GM12874 (cell line): ENCODE measurements around the gene GMPS.

ENCODE experiments used
- TF ChIP-seq, protein P1 (sequence below): IDR thresholded peaks from 2 replicates; pipeline ENCODE4 v1.5.1; 2011; ENCODE audit warnings: low read depth, mild to moderate bottlenecking, control low read depth, low read length, moderate library complexity; ENCODE audit not compliant: insufficient read depth

Gene GMPS

DNA sequence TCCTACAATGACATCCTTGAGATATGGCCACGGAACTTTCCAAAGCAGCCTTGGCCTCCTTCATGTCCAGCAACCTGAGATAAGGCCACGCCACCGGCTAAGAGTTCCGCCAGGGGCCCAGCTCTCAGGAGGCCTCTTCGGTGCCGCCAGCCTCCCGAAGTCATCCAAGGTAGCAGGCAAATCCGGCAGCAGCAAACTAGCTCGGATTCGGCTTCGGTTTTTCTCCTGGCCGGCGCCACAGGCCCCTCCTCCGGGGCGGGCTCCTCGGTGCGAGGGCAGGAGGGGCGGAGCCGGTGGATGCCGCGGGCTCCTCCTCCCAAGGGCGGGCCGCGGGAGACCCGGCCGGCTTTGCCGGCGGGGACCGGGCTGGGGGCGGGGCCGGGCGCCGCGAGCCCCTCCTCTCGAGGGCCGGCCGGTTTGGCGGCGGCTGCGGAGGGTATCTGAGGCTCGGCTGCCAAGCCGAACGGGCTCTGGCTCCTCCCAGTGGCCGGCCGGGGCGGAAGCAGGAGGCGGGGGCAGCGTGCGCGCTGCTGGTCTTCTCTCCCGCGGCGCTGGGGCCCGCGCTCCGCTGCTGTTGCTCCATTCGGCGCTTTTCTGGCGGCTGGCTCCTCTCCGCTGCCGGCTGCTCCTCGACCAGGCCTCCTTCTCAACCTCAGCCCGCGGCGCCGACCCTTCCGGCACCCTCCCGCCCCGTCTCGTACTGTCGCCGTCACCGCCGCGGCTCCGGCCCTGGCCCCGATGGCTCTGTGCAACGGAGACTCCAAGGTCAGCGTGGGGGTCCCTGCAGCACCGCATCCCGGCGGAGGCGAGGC is at the start of gene GMPS:
Gene GMPS, plus strand, starts transcription at position 518 of the 812 bp plus-strand sequence. Its CDS starts 221 bp downstream, at position 739.
- TF ChIP-seq, protein P1, sequence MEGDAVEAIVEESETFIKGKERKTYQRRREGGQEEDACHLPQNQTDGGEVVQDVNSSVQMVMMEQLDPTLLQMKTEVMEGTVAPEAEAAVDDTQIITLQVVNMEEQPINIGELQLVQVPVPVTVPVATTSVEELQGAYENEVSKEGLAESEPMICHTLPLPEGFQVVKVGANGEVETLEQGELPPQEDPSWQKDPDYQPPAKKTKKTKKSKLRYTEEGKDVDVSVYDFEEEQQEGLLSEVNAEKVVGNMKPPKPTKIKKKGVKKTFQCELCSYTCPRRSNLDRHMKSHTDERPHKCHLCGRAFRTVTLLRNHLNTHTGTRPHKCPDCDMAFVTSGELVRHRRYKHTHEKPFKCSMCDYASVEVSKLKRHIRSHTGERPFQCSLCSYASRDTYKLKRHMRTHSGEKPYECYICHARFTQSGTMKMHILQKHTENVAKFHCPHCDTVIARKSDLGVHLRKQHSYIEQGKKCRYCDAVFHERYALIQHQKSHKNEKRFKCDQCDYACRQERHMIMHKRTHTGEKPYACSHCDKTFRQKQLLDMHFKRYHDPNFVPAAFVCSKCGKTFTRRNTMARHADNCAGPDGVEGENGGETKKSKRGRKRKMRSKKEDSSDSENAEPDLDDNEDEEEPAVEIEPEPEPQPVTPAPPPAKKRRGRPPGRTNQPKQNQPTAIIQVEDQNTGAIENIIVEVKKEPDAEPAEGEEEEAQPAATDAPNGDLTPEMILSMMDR = peak; percentile 61; the same call in 1 of the 2 replicates

DNA sequence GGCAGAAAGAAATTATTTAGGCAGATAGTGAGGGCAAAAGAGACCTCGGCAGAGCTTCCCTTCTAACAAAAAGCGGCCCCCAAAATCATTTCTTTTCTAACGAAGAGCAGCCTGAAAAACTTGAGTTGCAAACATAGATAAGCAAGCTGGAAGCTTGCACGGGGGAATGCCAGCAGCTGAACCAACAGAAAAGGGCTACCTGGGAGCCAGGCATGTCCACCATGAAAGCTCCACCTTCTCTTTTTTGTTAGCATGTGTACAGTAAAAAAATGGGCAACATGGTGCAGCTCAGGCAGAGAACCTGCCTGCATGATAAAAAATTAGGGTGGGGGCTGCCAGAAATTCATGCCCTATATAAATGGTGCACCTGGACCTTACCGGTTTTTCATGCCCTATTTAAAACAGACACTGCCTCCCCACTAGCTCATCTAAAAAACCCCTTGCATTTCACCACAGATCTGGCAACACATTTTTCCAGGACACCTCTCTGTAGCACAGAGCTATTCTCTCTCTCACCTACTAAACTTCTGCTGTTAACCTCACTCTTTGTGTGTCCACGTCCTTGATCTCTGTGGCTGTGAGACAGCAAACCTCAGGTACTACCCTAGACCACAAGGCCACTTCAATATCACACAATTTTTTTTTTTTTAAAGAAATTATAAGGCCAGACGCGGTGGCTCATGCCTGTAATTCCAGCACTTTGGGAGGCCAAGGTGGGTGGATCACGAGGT is 34.9 kb upstream of the GMPS start:
- TF ChIP-seq, protein P1 = no peak

DNA sequence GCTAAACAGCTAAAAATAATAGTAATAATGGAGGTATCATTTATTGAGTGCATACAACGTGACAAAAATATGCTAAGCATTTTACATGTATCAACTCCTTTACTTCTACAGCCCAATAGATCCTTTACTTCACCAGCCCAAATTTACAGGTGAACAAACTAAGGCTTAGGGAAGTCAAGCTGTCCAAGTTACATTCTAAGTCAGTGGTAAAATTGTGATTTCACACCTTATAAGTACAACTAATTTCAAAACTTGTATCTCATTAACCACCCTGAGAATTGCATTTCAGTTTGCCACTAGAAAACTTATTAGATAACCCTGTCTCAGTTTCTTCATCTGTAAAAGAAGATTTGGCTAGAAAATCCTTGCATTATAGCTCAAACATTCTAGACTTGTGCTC is 26.9 kb upstream of the GMPS start:
- TF ChIP-seq, protein P1 = no peak

- TF ChIP-seq, protein P1 = no peak
Observed at GRCh38 chr3:155846119-155846518, 24.3 kb upstream of the GMPS start.

DNA sequence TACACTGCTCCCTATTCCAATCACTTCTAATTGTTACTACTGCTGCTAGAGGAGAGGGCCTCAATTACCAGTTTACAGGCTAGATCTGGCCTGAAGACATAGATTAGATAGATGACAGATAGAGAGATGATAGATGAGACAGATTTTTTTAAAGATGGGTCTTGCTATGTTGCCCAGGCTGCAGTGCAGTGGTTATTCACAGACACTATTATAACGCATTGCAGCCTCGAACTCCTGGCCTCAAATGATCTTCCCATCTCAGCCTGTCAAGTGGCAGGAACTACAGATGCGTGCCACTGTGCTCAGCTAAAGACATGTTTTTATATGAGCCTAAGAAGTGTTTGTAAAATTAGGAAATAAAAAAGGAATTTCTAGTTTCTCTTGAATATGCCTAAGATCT is 22.5 kb upstream of the GMPS start:
- TF ChIP-seq, protein P1 = no peak

DNA sequence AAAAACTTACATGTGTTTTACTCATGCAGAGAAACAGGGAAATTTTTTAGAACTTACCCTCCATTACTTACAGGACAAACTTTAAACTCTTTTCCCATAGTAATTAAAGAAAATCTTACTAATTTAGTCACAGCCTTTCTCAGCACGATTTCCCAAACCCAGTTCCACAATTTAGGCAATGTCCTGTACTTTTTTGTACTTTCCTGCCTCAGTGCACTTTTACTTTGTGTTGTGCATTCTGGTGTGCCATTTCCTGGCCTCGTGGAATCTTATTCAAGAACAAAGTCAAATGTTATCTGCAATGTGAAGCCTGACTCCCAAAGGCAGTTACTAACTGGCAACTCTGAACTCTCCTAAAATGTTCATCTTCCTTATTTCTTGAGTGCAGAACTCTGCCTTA is 18.1 kb upstream of the GMPS start:
- TF ChIP-seq, protein P1 = no peak
